IMR-90 (cell line): ENCODE data around the gene CUL4A. TPM values are rescaled to one million over a fixed set of nuclear protein-coding genes. Genes with fewer than 3 reads are reported as not detected.

Experiments used
- ATAC-seq: fragments of 200-7000 bp; cut with Tn5 transposase; 2 replicates; pipeline ENCODE4 v1.9.1; 2020; ENCODE audit warnings: low read depth, mild to moderate bottlenecking, moderate library complexity
- BruUV-seq: library from RNA; stranded (reverse); fragments of 400-500 nt; replicated peaks from 2 replicates; lab custom pipeline; 2021; lab: Mats Ljungman, UMichigan
- CTCF ChIA-PET: fragments of 300-600 bp; formaldehyde crosslinking; extraction: SDS; loops from one replicate; lab custom pipeline; 2021; ENCODE audit warnings: antibody characterized with exemption; lab: Yijun Ruan, JAX
- POLR2A ChIA-PET: fragments of 300-600 bp; sonication (Branson Sonifier 250); formaldehyde crosslinking; loops from one replicate; lab custom pipeline; 2022; ENCODE audit warnings: antibody characterized with exemption; ENCODE audit not compliant: unreplicated experiment; lab: Charles Lee
- DNase-seq: peaks from one replicate; pipeline ENCODE4 v3.0.0; 2013
- H2AFZ ChIP-seq: replicated peaks from 2 replicates; pipeline ENCODE3; 2013; ENCODE audit warnings: low read length, mild to moderate bottlenecking; ENCODE audit not compliant: poor library complexity
- H2AK5ac ChIP-seq: 2 replicates; pipeline ENCODE4 v1.6.1; 2013; ENCODE audit warnings: low read depth, low read length, inconsistent platforms
- H2AK9ac ChIP-seq: replicated peaks from 2 replicates; pipeline ENCODE3; 2013; ENCODE audit warnings: mild to moderate bottlenecking, low read depth, low read length, moderate library complexity; ENCODE audit not compliant: poor library complexity
- H2BK120ac ChIP-seq: 2 replicates; pipeline ENCODE4 v1.6.1; 2013; ENCODE audit warnings: low read depth, low read length, inconsistent platforms
- H2BK15ac ChIP-seq: 3 replicates; pipeline ENCODE4 v1.6.1; 2013; ENCODE audit warnings: low read depth, low read length, inconsistent platforms
- H2BK20ac ChIP-seq: 2 replicates; pipeline ENCODE4 v1.6.1; 2013; ENCODE audit warnings: low read depth, mild to moderate bottlenecking, inconsistent platforms, low read length, moderate library complexity
- H2BK5ac ChIP-seq: 2 replicates; pipeline ENCODE4 v1.6.1; 2013; ENCODE audit warnings: mild to moderate bottlenecking, low read depth, low read length, inconsistent platforms; ENCODE audit not compliant: poor library complexity, severe bottlenecking
- H3K14ac ChIP-seq: replicated peaks from 2 replicates; pipeline ENCODE4 v1.6.1; 2013; ENCODE audit warnings: low read depth, low read length, inconsistent platforms
- H3K18ac ChIP-seq: 2 replicates; pipeline ENCODE4 v1.6.1; 2013; ENCODE audit warnings: low read depth, low read length, control low read depth
- H3K23ac ChIP-seq: 2 replicates; pipeline ENCODE4 v1.6.1; 2013; ENCODE audit warnings: low read depth, low read length, inconsistent platforms
- H3K27ac ChIP-seq: 2 replicates; pipeline ENCODE4 v1.5.1; 2013; ENCODE audit warnings: mild to moderate bottlenecking, control low read depth, low read length; ENCODE audit not compliant: insufficient read depth
- H3K27me3 ChIP-seq: 2 replicates; pipeline ENCODE4 v1.6.1; 2013; ENCODE audit warnings: low read length; ENCODE audit not compliant: control insufficient read depth, insufficient read depth
- H3K36me3 ChIP-seq: 2 replicates; pipeline ENCODE4 v1.6.1; 2013; ENCODE audit warnings: low read length, mixed read lengths; ENCODE audit not compliant: control insufficient read depth, insufficient read depth
- H3K4ac ChIP-seq: 2 replicates; pipeline ENCODE4 v1.6.1; 2013; ENCODE audit warnings: low read depth, low read length, inconsistent platforms
- H3K4me1 ChIP-seq: 2 replicates; pipeline ENCODE4 v1.6.1; 2013; ENCODE audit warnings: low read length, mixed read lengths; ENCODE audit not compliant: control insufficient read depth, insufficient read depth
- H3K4me2 ChIP-seq: 2 replicates; pipeline ENCODE4 v1.6.1; 2013; ENCODE audit warnings: low read depth, mild to moderate bottlenecking, control low read depth, low read length, moderate library complexity
- H3K4me3 ChIP-seq: 2 replicates; pipeline ENCODE4 v1.5.1; 2013; ENCODE audit warnings: low read depth, mild to moderate bottlenecking, control low read depth, low read length, moderate library complexity; ENCODE audit not compliant: insufficient read depth
- H3K56ac ChIP-seq: 2 replicates; pipeline ENCODE4 v1.6.1; 2013; ENCODE audit warnings: low read length, inconsistent platforms; ENCODE audit not compliant: insufficient read depth; ENCODE audit errors: extremely low read depth
- H3K79me1 ChIP-seq, 2 experiments: 2 replicates each; pipeline ENCODE4 v1.6.1; 2013; ENCODE audit warnings: low read length in 2 of 2, inconsistent platforms in 1 of 2, low read depth in 1 of 2
- H3K9ac ChIP-seq: 2 replicates; pipeline ENCODE4 v1.6.1; 2013; ENCODE audit warnings: low read depth, low read length, control low read depth
- H3K9me1 ChIP-seq: 2 replicates; pipeline ENCODE4 v1.6.1; 2013; ENCODE audit warnings: low read length, inconsistent platforms; ENCODE audit not compliant: insufficient read depth
- H3K9me3 ChIP-seq: 2 replicates; pipeline ENCODE4 v1.6.1; 2013; ENCODE audit warnings: low read length; ENCODE audit not compliant: control insufficient read depth, insufficient read depth
- H4K20me1 ChIP-seq: 2 replicates; pipeline ENCODE4 v1.6.1; 2013; ENCODE audit warnings: low read length, inconsistent platforms; ENCODE audit not compliant: insufficient read depth
- H4K5ac ChIP-seq: 2 replicates; pipeline ENCODE4 v1.6.1; 2013; ENCODE audit warnings: mild to moderate bottlenecking, low read depth, low read length, control low read depth
- H4K8ac ChIP-seq, 2 experiments: 2 replicates each; pipeline ENCODE4 v1.6.1; 2013; ENCODE audit warnings: low read depth in 2 of 2, low read length in 2 of 2, control low read depth in 1 of 2, inconsistent platforms in 1 of 2
- H4K91ac ChIP-seq: 2 replicates; pipeline ENCODE4 v1.6.1; 2013; ENCODE audit warnings: low read depth, low read length, inconsistent platforms; ENCODE audit not compliant: insufficient read depth
- BHLHE40 ChIP-seq: fragments of 150-350 bp; IDR thresholded peaks from 2 replicates; pipeline ENCODE4 v1.6.1; 2016; ENCODE audit warnings: mild to moderate bottlenecking, low read depth, low read length
- FOS ChIP-seq: fragments of 150-350 bp; IDR thresholded peaks from 2 replicates; pipeline ENCODE4 v1.6.1; 2016; ENCODE audit warnings: low read depth, low read length
- MAZ ChIP-seq: IDR thresholded peaks from 2 replicates; pipeline ENCODE4 v1.6.1; 2012; ENCODE audit warnings: low read depth, mild to moderate bottlenecking, low read length, improper control_type of control experiment, moderate library complexity, borderline replicate concordance
- RCOR1 ChIP-seq: IDR thresholded peaks from 2 replicates; pipeline ENCODE4 v1.6.1; 2012; ENCODE audit warnings: mild to moderate bottlenecking, low read length, improper control_type of control experiment; ENCODE audit not compliant: insufficient replicate concordance
- SMC3 ChIP-seq: fragments of 150-350 bp; IDR thresholded peaks from 2 replicates; pipeline ENCODE4 v1.6.1; 2016; ENCODE audit warnings: low read depth, mild to moderate bottlenecking, antibody characterized with exemption, low read length, moderate library complexity
- WGBS, 2 experiments: methylation state at CpG; one replicate each; pipeline versions ENCODE4 v1.1.5 to v1.1.7; 2013; ENCODE audit warnings: missing lambda C conversion rate in 2 of 2; ENCODE audit not compliant: insufficient read length in 1 of 2; ENCODE audit errors: extremely low coverage in 2 of 2; 5-methylcytosine and 5-hydroxymethylcytosine counted together
- dilution Hi-C: fragments of 300-500 bp; cut with HindIII; formaldehyde crosslinking; loops from one replicate; pipeline ENCODE4 v1.14.3; 2018; ENCODE audit warnings: low sequenced_read_pairs; ENCODE audit not compliant: unreplicated experiment
- in situ Hi-C: fragments of 300-500 bp; cut with MboI; formaldehyde crosslinking; loops from 3 replicates; pipeline ENCODE4 v1.14.3; 2019; ENCODE audit warnings: low sequenced_read_pairs, inconsistent platforms, mixed read lengths
- intact Hi-C: fragments of 100-400 bp; cut with micrococcal nuclease; formaldehyde crosslinking; loops from 2 replicates; pipeline ENCODE4 v1.10.0; 2022
- polyA plus RNA-seq, 3 experiments: library from polyadenylated mRNA; depleted of rRNA; stranded (reverse); fragments of >200 nt; gene quantifications; 2 replicates each; pipeline ENCODE4 v1.2.3, GENCODE V29; 2012; ENCODE audit warnings: low replicate concordance in 1 of 3
- total RNA-seq: library from RNA; depleted of rRNA; stranded (reverse); fragments of >200 nt; gene quantifications from 2 replicates; pipeline ENCODE4 v1.2.3, GENCODE V29; 2012

CUL4A gene
- total and polyA plus RNA-seq, 2 of the 4 experiments (the other 2 are of a cell fraction): 86.0 to 146 TPM

DNA sequence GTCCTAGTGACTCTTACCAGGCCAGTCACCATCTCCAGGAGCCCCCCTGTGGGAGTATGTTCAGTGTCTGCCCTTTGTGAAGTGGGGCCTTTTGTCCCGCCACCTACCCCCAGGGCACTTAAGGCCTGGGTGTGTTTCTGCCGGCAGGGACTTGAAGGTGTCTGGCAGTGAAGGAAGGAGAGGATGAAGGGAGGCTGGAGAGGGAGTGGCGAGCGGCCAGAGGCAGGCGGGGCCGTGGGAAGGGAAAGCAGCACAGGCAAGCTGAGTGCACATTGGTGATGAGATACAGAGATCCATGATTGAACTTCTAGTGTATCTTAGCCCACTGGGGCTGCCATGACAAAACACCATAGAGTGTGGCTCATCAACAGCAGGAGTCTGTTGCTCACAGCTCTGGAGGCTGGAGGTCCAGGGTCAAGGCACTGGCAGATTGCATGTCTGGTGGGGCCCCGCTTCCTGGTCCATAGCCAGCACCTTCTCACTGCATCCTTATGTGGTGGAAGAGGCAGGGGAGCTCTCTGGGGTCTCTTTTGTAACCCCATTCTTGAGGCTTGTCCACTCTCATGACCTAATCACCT is 17.5 kb downstream of the CUL4A start:
- H2AK5ac ChIP-seq: no peak overlapping the region
- peak overlapping the region; percentile 61; the same call in 1 of the 2 replicates for H3K23ac ChIP-seq
- H4K5ac ChIP-seq: no peak overlapping the region
- no peaks in the 10 kb centered on the region for H3K9me3 ChIP-seq
- no peak overlapping the region for H3K56ac ChIP-seq
- peaks cover 50% of the 10 kb centered on the region for H4K20me1 ChIP-seq
- DNase-seq: peak; percentile 33
- peaks cover 56% of the 10 kb centered on the region for H3K36me3 ChIP-seq
- H3K4me1 ChIP-seq: peaks cover 8% of the 10 kb centered on the region; the same call in 1 of the 2 replicates
- ChIA-PET POLR2A (no interaction called here), CTCF (no interaction called here)
- no peak overlapping the region for H3K18ac ChIP-seq
- no peak overlapping the region for H3K4me2 ChIP-seq
- peak overlapping the region; percentile 15 for H2AK9ac ChIP-seq
- ATAC-seq: peak; percentile 55
- no peak overlapping the region for H2BK20ac ChIP-seq
- 0% methylated on average over 1 of the region's 7 CpGs; no CpG with 5 or more reads in 1 of the 2 experiments for WGBS, 2 experiments
- no peak overlapping the region for H2BK5ac ChIP-seq
- H3K79me1 ChIP-seq: peaks cover 47 to 76% of the 10 kb centered on the region in 2 experiments
- dilution Hi-C loops (no loop called here), in situ Hi-C loops (loop anchor here (25.0 kb wide), 1 partner anchor 290 kb away; no protein-coding TSS in a partner anchor), intact Hi-C loops (no loop called here)
- H3K9ac ChIP-seq: no peak overlapping the region
- peaks cover 41% of the 10 kb centered on the region for H3K9me1 ChIP-seq
- no peak overlapping the region for H4K8ac ChIP-seq
- no TSS peak for BruUV-seq
- no peak overlapping the region for H4K91ac ChIP-seq
- TF ChIP-seq RCOR1: no peak
- no peak for TF ChIP-seq MAZ
- no peak for TF ChIP-seq FOS
- TF ChIP-seq SMC3: no peak
- TF ChIP-seq BHLHE40: no peak
- no peak overlapping the region for H3K14ac ChIP-seq
- H3K27ac ChIP-seq: peak overlapping the region; percentile 8; the same call in 1 of the 2 replicates
- no peak overlapping the region for H2AFZ ChIP-seq
- no peak overlapping the region for H2BK120ac ChIP-seq
- H3K27me3 ChIP-seq: no peaks in the 10 kb centered on the region
- no peak overlapping the region for H2BK15ac ChIP-seq
- H3K4ac ChIP-seq: no peak overlapping the region
- no peak overlapping the region for H3K4me3 ChIP-seq
